Neural crest cell (in vitro differentiated cells): ENCODE data around the gene RECQL5. TPM values are rescaled to one million over a fixed set of nuclear protein-coding genes. Genes with fewer than 3 reads are reported as not detected.

Experiments
- DNase-seq: peaks from one replicate; pipeline ENCODE4 v3.0.0; 2021; ENCODE audit warnings: low read depth, mixed read lengths, low spot score
- H3K27ac Mint-ChIP-seq: one replicate; pipeline ENCODE4 v1.8.0; 2021; ENCODE audit warnings: mild to moderate bottlenecking, mixed read lengths; ENCODE audit not compliant: unreplicated experiment
- H3K27me3 Mint-ChIP-seq: 2 replicates; pipeline ENCODE4 v1.8.0; 2021; ENCODE audit warnings: low read depth, mild to moderate bottlenecking, mixed read lengths
- H3K36me3 Mint-ChIP-seq: 2 replicates; pipeline ENCODE4 v1.8.0; 2021; ENCODE audit warnings: low read depth, mild to moderate bottlenecking, mixed read lengths
- H3K4me1 Mint-ChIP-seq: 2 replicates; pipeline ENCODE4 v1.8.0; 2021; ENCODE audit warnings: mixed read lengths
- H3K4me3 Mint-ChIP-seq: one replicate; pipeline ENCODE4 v1.8.0; 2021; ENCODE audit warnings: mild to moderate bottlenecking, mixed read lengths
- H3K9me3 Mint-ChIP-seq: 2 replicates; pipeline ENCODE4 v1.8.0; 2021; ENCODE audit warnings: mixed read lengths
- CTCF ChIP-seq: fragments of 200-600 bp; sonication (generic); conservative IDR thresholded peaks from 2 replicates; pipeline ENCODE4 v1.5.0; 2021; ENCODE audit warnings: antibody characterized with exemption, mild to moderate bottlenecking
- total RNA-seq: library from RNA; stranded (reverse); gene quantifications from 2 replicates; pipeline ENCODE4 v1.2.1, GENCODE V29; 2021

The RECQL5 gene
- total RNA-seq, 1 donor from 2014 or later: 47.3 TPM

DNA sequence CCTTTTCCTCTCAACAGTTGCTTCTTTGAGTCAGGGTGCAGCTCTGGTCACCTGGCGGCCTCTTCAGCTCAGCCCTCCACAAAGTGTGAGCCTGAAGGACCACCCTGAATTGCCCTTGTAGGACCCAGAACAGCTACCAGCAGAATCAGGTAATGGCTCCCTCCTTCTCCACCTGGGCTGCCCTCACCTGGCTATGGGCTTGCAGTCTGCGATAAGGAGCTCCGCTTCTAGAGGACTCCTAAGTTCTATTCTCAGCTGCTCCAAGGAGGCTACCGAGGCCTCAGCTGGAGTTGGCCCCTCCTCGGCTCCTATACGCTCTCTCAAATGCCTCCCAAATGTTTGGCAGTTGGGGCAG, 20.3 kb downstream of the RECQL5 start:
- Mint-ChIP-seq H3K27ac (no peak overlapping the region), H3K36me3 (no peaks in the 10 kb centered on the region), H3K4me1 (peaks cover 14% of the 10 kb centered on the region), H3K9me3 (no peaks in the 10 kb centered on the region), H3K27me3 (no peaks in the 10 kb centered on the region), H3K4me3 (no peak overlapping the region)
- TF ChIP-seq CTCF: no peak
- DNase-seq: no peak

DNA sequence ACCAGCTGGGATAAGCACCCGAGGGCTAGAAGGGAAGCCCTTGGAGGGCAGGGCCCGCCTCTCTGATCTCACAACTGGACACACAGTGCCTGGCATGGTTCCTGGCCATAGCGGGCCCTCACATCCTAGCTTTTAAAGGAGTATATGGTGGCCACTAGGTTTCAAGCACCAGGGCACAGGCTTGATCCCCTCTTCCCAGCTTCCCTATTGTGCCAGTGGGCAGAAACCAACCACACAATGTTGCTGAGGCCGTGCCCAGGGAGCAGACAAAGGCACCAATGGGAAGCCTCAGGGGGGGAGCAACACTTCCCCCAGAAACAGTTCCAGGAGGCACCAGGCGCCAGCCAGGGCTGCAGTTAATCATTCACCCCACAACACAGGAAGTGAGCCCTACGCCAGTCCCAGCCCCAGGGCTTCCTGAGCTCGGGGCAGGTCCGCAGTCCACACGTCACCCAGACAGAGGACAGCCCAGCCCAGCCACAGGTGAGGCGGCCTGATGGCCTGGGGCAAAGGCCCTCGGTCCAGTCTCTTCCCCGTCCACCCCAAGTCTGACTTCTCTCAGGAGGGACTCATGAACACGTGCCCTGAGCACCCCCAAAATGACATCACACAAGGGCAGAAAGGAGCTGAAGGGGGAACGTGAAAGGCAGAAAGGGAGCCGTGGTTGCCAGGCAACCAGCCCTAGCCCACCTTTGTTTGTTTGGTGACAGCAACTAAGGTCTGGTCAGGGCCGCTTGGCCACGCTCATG, 20.9 kb downstream of the RECQL5 start:
- DNase-seq: no peak
- Mint-ChIP-seq H3K27me3 (no peaks in the 10 kb centered on the region), H3K9me3 (no peaks in the 10 kb centered on the region), H3K4me3 (no peak overlapping the region), H3K4me1 (peaks cover 14% of the 10 kb centered on the region), H3K27ac (peak overlapping the region; percentile 75), H3K36me3 (no peaks in the 10 kb centered on the region)
- TF ChIP-seq CTCF: no peak

DNA sequence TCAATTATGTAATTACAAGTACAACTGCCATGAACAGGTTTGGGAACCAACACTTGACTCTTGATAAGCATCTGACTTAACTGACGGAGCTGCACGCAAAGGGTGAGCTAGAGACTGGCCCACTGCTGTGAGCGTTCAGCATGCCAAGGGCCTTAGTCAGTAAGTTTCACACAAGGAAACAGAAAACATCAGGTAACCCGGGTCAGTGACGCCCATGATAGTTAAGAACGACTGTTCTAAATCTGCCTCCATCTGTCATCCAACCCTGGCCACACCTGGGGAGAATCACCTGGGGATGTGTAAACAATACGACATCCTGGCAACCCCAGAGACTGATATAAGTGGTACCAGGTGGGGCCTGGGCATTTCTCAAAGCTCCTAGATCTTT, 21.5 kb downstream of the RECQL5 start:
- no peak for TF ChIP-seq CTCF
- H3K36me3 Mint-ChIP-seq: no peaks in the 10 kb centered on the region
- no peaks in the 10 kb centered on the region for H3K9me3 Mint-ChIP-seq
- no peak overlapping the region for H3K27ac Mint-ChIP-seq
- H3K27me3 Mint-ChIP-seq: no peaks in the 10 kb centered on the region
- H3K4me1 Mint-ChIP-seq: peaks cover 14% of the 10 kb centered on the region
- DNase-seq: no peak
- no peak overlapping the region for H3K4me3 Mint-ChIP-seq

DNA sequence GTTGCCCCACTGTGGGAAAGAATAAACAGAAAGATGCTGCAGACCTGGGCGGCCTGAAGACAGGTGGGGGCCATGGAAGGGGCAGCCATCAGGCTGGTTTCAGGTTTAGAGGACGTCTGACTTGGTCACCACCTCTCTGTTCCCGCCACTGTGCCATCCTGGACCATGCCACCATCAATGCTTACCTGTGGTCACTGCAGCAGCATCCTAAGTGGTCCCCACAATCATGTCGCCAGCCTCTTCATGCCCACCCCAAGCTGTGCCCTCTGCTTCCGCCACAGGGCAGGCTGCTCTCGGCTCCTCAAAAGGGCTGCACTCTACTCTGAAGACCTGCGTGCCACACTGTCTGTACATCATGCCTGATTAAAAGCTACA, 23.3 kb downstream of the RECQL5 start:
- H3K4me3 Mint-ChIP-seq: no peak overlapping the region
- no peaks in the 10 kb centered on the region for H3K27me3 Mint-ChIP-seq
- TF ChIP-seq CTCF: no peak
- no peaks in the 10 kb centered on the region for H3K4me1 Mint-ChIP-seq
- no peaks in the 10 kb centered on the region for H3K36me3 Mint-ChIP-seq
- no peak overlapping the region for H3K27ac Mint-ChIP-seq
- no peaks in the 10 kb centered on the region for H3K9me3 Mint-ChIP-seq
- no peak for DNase-seq

- Mint-ChIP-seq H3K27ac (no peak overlapping the region), H3K4me3 (no peak overlapping the region), H3K9me3 (no peaks in the 10 kb centered on the region), H3K27me3 (no peaks in the 10 kb centered on the region), H3K36me3 (no peaks in the 10 kb centered on the region), H3K4me1 (no peaks in the 10 kb centered on the region)
- TF ChIP-seq CTCF: no peak
- no peak for DNase-seq
These were observed 23.9 kb downstream of the RECQL5 start for GRCh38 chr17:75642784-75643642.
